ENCODE data around the gene LENG1. TPM values are rescaled to one million over a fixed set of nuclear protein-coding genes. Genes with fewer than 3 reads are reported as not detected.

The LENG1 gene
- total RNA-seq, 2 donors from 2014 or later, result 3.6 to 4.0 TPM

- WGBS, 2 experiments (ENCODE audit: insufficient coverage in 1 of 2, insufficient read length in 1 of 2), result 81 to 87% methylated on average over 12 to 13 of the region's 13 CpGs
- Histone ChIP-seq H3K9me3 (ENCODE audit: control insufficient read depth, low read length) (no peaks in the 10 kb centered on the region), H3K4me3 (ENCODE audit: low read length) (peak overlapping the region; percentile 98), H3K9ac (ENCODE audit: extremely low read depth, low read length, poor library complexity, severe bottlenecking) (peak overlapping the region; percentile 98), H3K36me3 (ENCODE audit: control insufficient read depth, insufficient read depth, low read length) (peaks cover 63% of the 10 kb centered on the region), H3K27me3 (ENCODE audit: control insufficient read depth, insufficient read depth, low read length, poor library complexity, severe bottlenecking) (no peaks in the 10 kb centered on the region), H3K4me1 (ENCODE audit: control insufficient read depth, insufficient read depth, low read length) (peaks cover 16% of the 10 kb centered on the region), H3K27ac (ENCODE audit: low read depth, low read length) (no peak overlapping the region)
- H3K9me3 Mint-ChIP-seq, result no peaks in the 10 kb centered on the region
- DNase-seq, result no peak
- TF ChIP-seq CTCF (conservative IDR thresholded peaks at IDR 0.05), result no peak
- H3K4me3 Mint-ChIP-seq, result peak overlapping the region; percentile 93
- peaks cover 68% of the 10 kb centered on the region for H3K36me3 Mint-ChIP-seq (ENCODE audit: low read depth)
- H3K27ac Mint-ChIP-seq, result peak overlapping the region; percentile 100
- peaks cover 37% of the 10 kb centered on the region for H3K4me1 Mint-ChIP-seq
- H3K27me3 Mint-ChIP-seq (ENCODE audit: insufficient read depth), result no peaks in the 10 kb centered on the region
These were observed 42.5 kb upstream of the LENG1 start for GRCh38 chr19:54201980-54202379.

- DNase-seq, result no peak
- Histone ChIP-seq H3K9ac (ENCODE audit: extremely low read depth, low read length, poor library complexity, severe bottlenecking) (peak overlapping the region; percentile 98), H3K27me3 (ENCODE audit: control insufficient read depth, insufficient read depth, low read length, poor library complexity, severe bottlenecking) (no peaks in the 10 kb centered on the region), H3K9me3 (ENCODE audit: control insufficient read depth, low read length) (no peaks in the 10 kb centered on the region), H3K27ac (ENCODE audit: low read depth, low read length) (peak overlapping the region; percentile 94), H3K4me3 (ENCODE audit: low read length) (peak overlapping the region; percentile 98), H3K4me1 (ENCODE audit: control insufficient read depth, insufficient read depth, low read length) (peaks cover 16% of the 10 kb centered on the region), H3K36me3 (ENCODE audit: control insufficient read depth, insufficient read depth, low read length) (peaks cover 60% of the 10 kb centered on the region)
- Mint-ChIP-seq H3K4me3 (peak overlapping the region; percentile 93), H3K36me3 (ENCODE audit: low read depth) (peaks cover 63% of the 10 kb centered on the region), H3K4me1 (peaks cover 33% of the 10 kb centered on the region), H3K27ac (peak overlapping the region; percentile 100), H3K27me3 (ENCODE audit: insufficient read depth) (no peaks in the 10 kb centered on the region), H3K9me3 (no peaks in the 10 kb centered on the region)
- 3 to 4% methylated on average over 17 to 28 of the region's 28 CpGs for WGBS, 2 experiments (ENCODE audit: insufficient coverage in 1 of 2, insufficient read length in 1 of 2)
- no peak for TF ChIP-seq CTCF (conservative IDR thresholded peaks at IDR 0.05)
These were observed 41.7 kb upstream of the LENG1 start for GRCh38 chr19:54201172-54201701.

DNA sequence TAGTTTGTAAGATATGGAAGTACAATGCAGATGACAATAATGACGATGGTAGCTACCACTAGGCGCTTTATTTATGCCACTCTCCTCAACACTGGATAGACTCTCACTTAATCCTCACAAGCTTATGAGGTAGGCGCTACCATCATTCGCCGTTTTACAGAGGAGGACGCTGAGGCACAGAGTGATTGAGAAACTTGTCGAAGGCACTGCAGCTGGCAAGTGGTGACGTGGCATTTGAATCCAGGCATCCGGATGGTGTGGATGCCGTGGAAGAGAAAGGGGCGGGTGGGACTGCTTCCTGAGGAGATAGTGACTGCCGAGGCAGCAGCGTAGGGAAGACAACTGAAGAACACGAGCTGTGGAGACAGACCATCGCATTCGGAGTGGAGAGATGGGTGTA, 39.9 kb upstream of the LENG1 start:
- no peak overlapping the region for H3K9ac ChIP-seq (ENCODE audit: extremely low read depth, low read length, poor library complexity, severe bottlenecking)
- H3K27me3 ChIP-seq (ENCODE audit: control insufficient read depth, insufficient read depth, low read length, poor library complexity, severe bottlenecking), result no peaks in the 10 kb centered on the region
- peaks cover 52% of the 10 kb centered on the region for H3K36me3 ChIP-seq (ENCODE audit: control insufficient read depth, insufficient read depth, low read length)
- H3K9me3 ChIP-seq (ENCODE audit: control insufficient read depth, low read length), result no peaks in the 10 kb centered on the region
- no peak overlapping the region for H3K4me3 ChIP-seq (ENCODE audit: low read length)
- no peak for TF ChIP-seq CTCF (conservative IDR thresholded peaks at IDR 0.05)
- Mint-ChIP-seq H3K9me3 (no peaks in the 10 kb centered on the region), H3K27me3 (ENCODE audit: insufficient read depth) (no peaks in the 10 kb centered on the region), H3K4me1 (peaks cover 26% of the 10 kb centered on the region), H3K36me3 (ENCODE audit: low read depth) (peaks cover 57% of the 10 kb centered on the region), H3K27ac (peak overlapping the region; percentile 86), H3K4me3 (peak overlapping the region; percentile 93)
- WGBS, 2 experiments (ENCODE audit: insufficient coverage in 1 of 2, insufficient read length in 1 of 2), result 96 to 97% methylated on average over 16 of the region's 16 CpGs
- no peak for DNase-seq
- H3K4me1 ChIP-seq (ENCODE audit: control insufficient read depth, insufficient read depth, low read length), result peaks cover 7% of the 10 kb centered on the region
- no peak overlapping the region for H3K27ac ChIP-seq (ENCODE audit: low read depth, low read length)

All from endodermal cell (in vitro differentiated cells).